PC-3 (cell line): ENCODE data around the gene GALNT10. TPM values are rescaled to one million over a fixed set of nuclear protein-coding genes. Genes with fewer than 3 reads are reported as not detected.
A peak's percentile ranks its signal among the peaks of the same experiment; 100 is the strongest.

Experiments used
- ATAC-seq: fragments of 200-7000 bp; cut with Tn5 transposase; 2 replicates; pipeline ENCODE4 v1.9.1; 2020; ENCODE audit warnings: mild to moderate bottlenecking, moderate library complexity
- BruUV-seq: library from RNA; stranded (reverse); fragments of 400-500 nt; replicated peaks from 2 replicates; lab custom pipeline; 2021; lab: Mats Ljungman, UMichigan
- CTCF ChIA-PET: fragments of 300-600 bp; sonication (Branson Sonifier 250); formaldehyde crosslinking; loops from one replicate; lab custom pipeline; 2022; ENCODE audit warnings: antibody characterized with exemption; lab: Charles Lee
- POLR2A ChIA-PET: fragments of 300-600 bp; sonication (Branson Sonifier 250); formaldehyde crosslinking; loops from one replicate; lab custom pipeline; 2022; ENCODE audit warnings: antibody characterized with exemption; ENCODE audit not compliant: unreplicated experiment; lab: Charles Lee
- DNase-seq: peaks from one replicate; pipeline ENCODE4 v3.0.0-alpha.2; 2015
- H2AFZ ChIP-seq: fragments of 300-600 bp; sonication (generic); 2 replicates; pipeline ENCODE4 v1.6.0; 2016; ENCODE audit warnings: antibody characterized with exemption, low read length
- H3F3A ChIP-seq: fragments of 300-600 bp; sonication (generic); one replicate; pipeline ENCODE4 v1.6.0; 2017; ENCODE audit warnings: antibody characterized with exemption, low read length, control low read depth, mild to moderate bottlenecking; ENCODE audit not compliant: unreplicated experiment
- H3K27ac ChIP-seq: fragments of 300-600 bp; sonication (generic); 2 replicates; pipeline ENCODE4 v1.5.1; 2016; ENCODE audit warnings: mild to moderate bottlenecking, low read length
- H3K27me3 ChIP-seq: fragments of 300-600 bp; sonication (generic); 2 replicates; pipeline ENCODE4 v1.6.1; 2016; ENCODE audit warnings: low read length, mixed read lengths
- H3K36me3 ChIP-seq: fragments of 300-600 bp; sonication (generic); 2 replicates; pipeline ENCODE4 v1.6.1; 2016; ENCODE audit warnings: low read depth, mixed run types, low read length, mixed read lengths
- H3K4me1 ChIP-seq: fragments of 300-600 bp; sonication (generic); 2 replicates; pipeline ENCODE4 v1.5.1; 2016; ENCODE audit warnings: low read length; ENCODE audit not compliant: insufficient read depth
- H3K4me2 ChIP-seq: fragments of 300-600 bp; sonication (generic); 2 replicates; pipeline ENCODE4 v1.6.0; 2016; ENCODE audit warnings: low read length
- H3K4me3 ChIP-seq: fragments of 300-600 bp; sonication (generic); 2 replicates; pipeline ENCODE4 v1.5.1; 2016; ENCODE audit warnings: mild to moderate bottlenecking, low read length, mixed read lengths
- H3K79me2 ChIP-seq: fragments of 300-600 bp; sonication (generic); 2 replicates; pipeline ENCODE4 v1.6.1; 2017; ENCODE audit warnings: low read length, mixed read lengths
- H3K9ac ChIP-seq: fragments of 300-600 bp; sonication (generic); 2 replicates; pipeline ENCODE4 v1.6.0; 2016; ENCODE audit warnings: mild to moderate bottlenecking, low read length
- H3K9me2 ChIP-seq: fragments of 300-600 bp; sonication (generic); replicated peaks from 2 replicates; pipeline ENCODE4 v1.6.1; 2016; ENCODE audit warnings: mixed run types, low read length, mixed read lengths
- H3K9me3 ChIP-seq: fragments of 300-600 bp; sonication (generic); 2 replicates; pipeline ENCODE4 v1.6.1; 2016; ENCODE audit warnings: low read length, mixed read lengths
- H4K20me1 ChIP-seq: fragments of 300-600 bp; sonication (generic); 2 replicates; pipeline ENCODE4 v1.6.1; 2016; ENCODE audit warnings: low read length, mixed read lengths
- CTCF ChIP-seq: fragments of 300-600 bp; sonication (generic); conservative IDR thresholded peaks from 2 replicates; pipeline ENCODE4 v1.5.1; 2017; ENCODE audit warnings: antibody characterized with exemption, low read depth, mild to moderate bottlenecking, low read length
- EZH2 ChIP-seq: fragments of 300-600 bp; sonication (generic); IDR thresholded peaks from one replicate; pipeline ENCODE4 v1.6.1; 2017; ENCODE audit warnings: antibody characterized with exemption, mild to moderate bottlenecking, low read length; ENCODE audit not compliant: unreplicated experiment
- EZH2phosphoT487 ChIP-seq: fragments of 300-600 bp; sonication (generic); IDR thresholded peaks from 2 replicates; pipeline ENCODE4 v1.6.1; 2018; ENCODE audit warnings: mild to moderate bottlenecking, antibody characterized with exemption, low read length, borderline replicate concordance
- intact Hi-C: fragments of 100-400 bp; cut with micrococcal nuclease; formaldehyde crosslinking; loops from 2 replicates; pipeline ENCODE4 v1.9.0; 2023
- total RNA-seq: library from RNA; depleted of rRNA; stranded (reverse); fragments of >200 nt; gene quantifications from 2 replicates; pipeline ENCODE4 v1.2.3, GENCODE V29; 2014

Gene GALNT10
- total RNA-seq, 1 experiment from 2014 or later: 46.2 TPM

- H4K20me1 ChIP-seq: no peaks in the 10 kb centered on the region
- ChIA-PET CTCF (interaction anchor here (0.5 kb wide), 1 partner anchor 379 kb away, joined by 3 read pairs; no protein-coding TSS in a partner anchor), POLR2A (no interaction called here)
- no peaks in the 10 kb centered on the region for H3F3A ChIP-seq
- H3K4me3 ChIP-seq: no peak overlapping the region
- DNase-seq (no peak), ATAC-seq (no peak)
- BruUV-seq: no TSS peak
- intact Hi-C loops: no loop called here
- no peaks in the 10 kb centered on the region for H3K79me2 ChIP-seq
- H3K27me3 ChIP-seq: no peaks in the 10 kb centered on the region
- H3K9me2 ChIP-seq: no peaks in the 10 kb centered on the region
- no peaks in the 10 kb centered on the region for H3K4me1 ChIP-seq
- H3K36me3 ChIP-seq: no peaks in the 10 kb centered on the region
- TF ChIP-seq CTCF (no peak), EZH2phosphoT487 (no peak), EZH2 (no peak)
- no peak overlapping the region for H3K9ac ChIP-seq
- no peak overlapping the region for H3K27ac ChIP-seq
- H3K9me3 ChIP-seq: no peaks in the 10 kb centered on the region
- H3K4me2 ChIP-seq: no peak overlapping the region
- no peak overlapping the region for H2AFZ ChIP-seq
Observed at GRCh38 chr5:154418344-154418820, 227.8 kb downstream of the GALNT10 start.

DNA sequence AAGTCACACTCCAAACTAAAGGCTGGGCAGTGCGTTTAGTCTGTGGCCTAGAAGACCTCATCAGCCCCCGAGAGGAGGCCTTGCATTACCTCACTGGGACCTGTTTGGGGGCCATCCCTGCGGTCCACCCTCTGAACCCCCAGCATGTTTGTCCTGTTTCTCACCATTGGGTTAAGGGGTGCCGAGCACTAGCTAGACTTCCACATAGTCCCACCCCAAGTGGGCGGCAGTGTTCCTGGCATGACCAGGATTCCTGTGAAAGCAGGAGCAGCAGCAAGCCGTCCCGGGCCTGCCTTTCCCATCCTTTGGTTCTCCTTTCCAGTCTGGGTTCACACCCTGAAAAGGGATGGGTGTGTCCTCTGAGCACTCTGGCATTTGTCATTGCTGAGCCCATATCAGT lies 228.7 kb downstream of the GALNT10 start:
- no peaks in the 10 kb centered on the region for H3K79me2 ChIP-seq
- H3K9ac ChIP-seq: no peak overlapping the region
- no peak overlapping the region for H3K4me2 ChIP-seq
- no peaks in the 10 kb centered on the region for H3F3A ChIP-seq
- POLR2A ChIA-PET: no interaction called here
- no peaks in the 10 kb centered on the region for H4K20me1 ChIP-seq
- intact Hi-C loops: no loop called here
- ATAC-seq (no peak), DNase-seq (no peak)
- no peaks in the 10 kb centered on the region for H3K4me1 ChIP-seq
- TSS peak; percentile 7 for BruUV-seq
- no peak overlapping the region for H2AFZ ChIP-seq
- no peaks in the 10 kb centered on the region for H3K27me3 ChIP-seq
- no peaks in the 10 kb centered on the region for H3K36me3 ChIP-seq
- CTCF ChIA-PET: no interaction called here
- no peak overlapping the region for H3K4me3 ChIP-seq
- TF ChIP-seq EZH2phosphoT487 (no peak), CTCF (no peak), EZH2 (no peak)
- H3K9me3 ChIP-seq: no peaks in the 10 kb centered on the region
- H3K27ac ChIP-seq: no peak overlapping the region
- no peaks in the 10 kb centered on the region for H3K9me2 ChIP-seq

DNA sequence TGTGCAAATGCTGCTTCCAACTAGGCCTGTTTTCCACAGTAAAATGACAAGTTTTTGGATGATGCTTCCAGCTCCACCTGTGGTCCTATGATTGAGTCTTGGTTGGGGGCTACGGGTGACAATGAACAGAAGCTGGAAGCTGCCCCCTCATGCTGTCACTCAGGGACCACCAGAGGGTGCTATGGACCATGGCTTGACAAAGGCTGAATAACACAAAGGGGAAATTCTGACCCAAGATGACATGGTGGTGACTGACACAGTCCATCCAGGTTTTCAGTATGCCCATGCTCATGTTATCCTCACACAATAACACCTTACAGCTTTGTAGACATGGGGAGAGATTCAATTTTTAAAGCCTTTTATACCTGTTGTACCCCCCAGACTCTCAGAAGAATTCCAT lies 231.3 kb downstream of the GALNT10 start:
- Histone ChIP-seq H3K4me1 (no peaks in the 10 kb centered on the region), H2AFZ (no peak overlapping the region), H3K4me2 (no peak overlapping the region), H3K9me2 (no peaks in the 10 kb centered on the region), H4K20me1 (no peaks in the 10 kb centered on the region), H3K79me2 (no peaks in the 10 kb centered on the region), H3K27ac (no peak overlapping the region), H3K9ac (no peak overlapping the region), H3K9me3 (no peaks in the 10 kb centered on the region), H3K27me3 (no peaks in the 10 kb centered on the region), H3K36me3 (no peaks in the 10 kb centered on the region), H3F3A (no peaks in the 10 kb centered on the region), H3K4me3 (no peak overlapping the region)
- TF ChIP-seq CTCF (peak; percentile 56), EZH2 (no peak)
- no TSS peak for BruUV-seq
- peak; percentile 45 for ATAC-seq
- intact Hi-C loops: no loop called here
- ChIA-PET POLR2A (no interaction called here), CTCF (no interaction called here)
- DNase-seq: peak; percentile 31
